HCT116 (cell line): ENCODE data around the gene BEND5. TPM values are rescaled to one million over a fixed set of nuclear protein-coding genes. Genes with fewer than 3 reads are reported as not detected.

Experiments
- ATAC-seq: fragments of 200-7000 bp; cut with Tn5 transposase; 2 replicates; pipeline ENCODE4 v1.9.1; 2020; ENCODE audit warnings: mild to moderate bottlenecking, moderate library complexity
- BruUV-seq: library from RNA; stranded (reverse); fragments of 400-500 nt; replicated peaks from 2 replicates; lab custom pipeline; 2021; lab: Mats Ljungman, UMichigan
- CTCF ChIA-PET: fragments of 300-600 bp; sonication (Branson Sonifier 250); formaldehyde crosslinking; loops from one replicate; lab custom pipeline; 2021; ENCODE audit warnings: antibody characterized with exemption; lab: Charles Lee
- POLR2A ChIA-PET: fragments of 300-600, 350-600 bp; sonication (Branson Sonifier 250); formaldehyde crosslinking; loops from one replicate; lab custom pipeline; 2021; ENCODE audit warnings: antibody characterized with exemption; lab: Charles Lee
- RAD21 ChIA-PET, 2 experiments: fragments of 300-600 bp; sonication (Branson Sonifier 250); formaldehyde crosslinking; loops; one replicate each; lab custom pipeline; 2023; ENCODE audit warnings: low total read pairs in 2 of 2; ENCODE audit not compliant: uncharacterized antibody in 2 of 2, unreplicated experiment in 2 of 2, low non-redundant PET in 1 of 2; lab: Charles Lee
- DNase-seq: peaks from one replicate; pipeline ENCODE4 v3.0.0-alpha.2; 2010; ENCODE audit warnings: low read depth, low spot score
- H2AFZ ChIP-seq: fragments of 200-600 bp; shearing (Covaris generic), sonication (generic); 2 replicates; pipeline ENCODE4 v1.6.1; 2017; ENCODE audit warnings: low read depth, mixed run types, mixed read lengths, antibody characterized with exemption, low read length; ENCODE audit not compliant: poor library complexity, severe bottlenecking
- H3K27ac ChIP-seq: 2 replicates; pipeline ENCODE4 v1.5.1; 2012; ENCODE audit warnings: low read depth, low read length
- H3K27me3 ChIP-seq: fragments of 200-600 bp; sonication (generic); 2 replicates; pipeline ENCODE4 v1.6.1; 2016; ENCODE audit warnings: mixed run types, low read length, mixed read lengths; ENCODE audit not compliant: insufficient read depth
- H3K36me3 ChIP-seq, 2 experiments: fragments of 200-500 bp in 1 of 2; fragments of 200-600 bp in 1 of 2; sonication (Bioruptor generic) in 1 of 2; sonication (generic) in 1 of 2; 2 replicates each; pipeline versions ENCODE4 v1.5.1 to v1.6.1; 2014 to 2016; ENCODE audit warnings: low read length in 2 of 2, inconsistent platforms in 1 of 2, mixed read lengths in 1 of 2, mixed run types in 1 of 2; ENCODE audit not compliant: insufficient read depth in 2 of 2, control insufficient read depth in 1 of 2
- H3K4me1 ChIP-seq, 2 experiments: fragments of 200-600 bp in 1 of 2; sonication (generic) in 1 of 2; 2 replicates each; pipeline versions ENCODE4 v1.5.1 to v1.6.1; 2012 to 2017; ENCODE audit warnings: low read length in 2 of 2, inconsistent platforms in 1 of 2, mild to moderate bottlenecking in 1 of 2, mixed read lengths in 1 of 2, mixed run types in 1 of 2, moderate library complexity in 1 of 2; ENCODE audit not compliant: insufficient read depth in 2 of 2, control insufficient read depth in 1 of 2
- H3K4me2 ChIP-seq: fragments of 200-600 bp; sonication (generic); 2 replicates; pipeline ENCODE4 v1.6.1; 2017; ENCODE audit warnings: mixed run types, low read length, mixed read lengths
- H3K4me3 ChIP-seq, 2 experiments: fragments of 200-600 bp in 1 of 2; sonication (generic) in 1 of 2; replicated peaks in 1 of 2; 2 replicates each; pipeline ENCODE4 v1.5.1; 2011 to 2016; ENCODE audit warnings: low read length in 2 of 2, control low read depth in 1 of 2, low read depth in 1 of 2, mild to moderate bottlenecking in 1 of 2, mixed read lengths in 1 of 2, mixed run types in 1 of 2
- H3K79me2 ChIP-seq: fragments of 200-600 bp; sonication (generic); 2 replicates; pipeline ENCODE4 v1.6.1; 2017; ENCODE audit warnings: mild to moderate bottlenecking, mixed run types, low read length, moderate library complexity, mixed read lengths; ENCODE audit not compliant: insufficient read depth
- H3K9ac ChIP-seq: fragments of 200-600 bp; sonication (generic); 2 replicates; pipeline ENCODE4 v1.6.1; 2016; ENCODE audit warnings: low read length, mixed read lengths
- H3K9me2 ChIP-seq: fragments of 200-600 bp; sonication (generic), shearing (Covaris generic); 2 replicates; pipeline ENCODE4 v1.6.1; 2017; ENCODE audit warnings: mixed run types, mild to moderate bottlenecking, moderate library complexity; ENCODE audit not compliant: insufficient read depth
- H3K9me3 ChIP-seq, 2 experiments: fragments of 200-500 bp in 1 of 2; fragments of 200-600 bp in 1 of 2; sonication (Bioruptor generic) in 1 of 2; sonication (generic) in 1 of 2; 2 replicates each; pipeline ENCODE4 v1.6.1; 2014 to 2017; ENCODE audit warnings: low read length in 2 of 2, mixed read lengths in 2 of 2, inconsistent platforms in 1 of 2, low read depth in 1 of 2, mild to moderate bottlenecking in 1 of 2, mixed run types in 1 of 2, moderate library complexity in 1 of 2; ENCODE audit not compliant: control insufficient read depth in 1 of 2, insufficient read depth in 1 of 2
- H4K20me1 ChIP-seq: fragments of 200-600 bp; sonication (generic), shearing (Covaris generic); 2 replicates; pipeline ENCODE4 v1.6.1; 2017; ENCODE audit warnings: mixed run types, mild to moderate bottlenecking, moderate library complexity; ENCODE audit not compliant: insufficient read depth
- EGR1 ChIP-seq: IDR thresholded peaks from 2 replicates; pipeline ENCODE4 v1.6.1; 2012; ENCODE audit warnings: low read depth
- EZH2 ChIP-seq: fragments of 200-600 bp; sonication (generic); IDR thresholded peaks from 2 replicates; pipeline ENCODE4 v1.6.1; 2017; ENCODE audit warnings: antibody characterized with exemption, mixed run types
- FOSL1 ChIP-seq: IDR thresholded peaks from 2 replicates; pipeline ENCODE4 v1.6.1; 2012; ENCODE audit warnings: low read depth
- JUND ChIP-seq: IDR thresholded peaks from 2 replicates; pipeline ENCODE4 v1.6.1; 2012
- MAX ChIP-seq: IDR thresholded peaks from 2 replicates; pipeline ENCODE4 v1.6.1; 2012
- RAD21 ChIP-seq: IDR thresholded peaks from 2 replicates; pipeline ENCODE4 v1.6.1; 2012; ENCODE audit warnings: low read depth, mild to moderate bottlenecking
- REST ChIP-seq: IDR thresholded peaks from 2 replicates; pipeline ENCODE4 v1.6.1; 2012; ENCODE audit warnings: low read depth
- SIN3A ChIP-seq: IDR thresholded peaks from 2 replicates; pipeline ENCODE4 v1.6.1; 2012; ENCODE audit warnings: low read depth
- SRF ChIP-seq: IDR thresholded peaks from 2 replicates; pipeline ENCODE4 v1.6.1; 2012; ENCODE audit warnings: low read depth
- TCF7L2 ChIP-seq: IDR thresholded peaks from 2 replicates; pipeline ENCODE4 v1.7.0; 2011; ENCODE audit warnings: borderline replicate concordance, inconsistent platforms; ENCODE audit not compliant: insufficient read depth, insufficient read length; ENCODE audit errors: extremely low read depth
- YY1 ChIP-seq: IDR thresholded peaks from 2 replicates; pipeline ENCODE4 v1.6.1; 2011; ENCODE audit warnings: low read length, low read depth, moderate library complexity, mild to moderate bottlenecking; ENCODE audit not compliant: insufficient replicate concordance; ENCODE audit errors: extremely low read depth
- ZFX ChIP-seq: fragments of 450-650 bp; IDR thresholded peaks from 2 replicates; pipeline ENCODE4 v1.6.1; 2017
- intact Hi-C: fragments of 100-400 bp; cut with micrococcal nuclease; formaldehyde crosslinking; loops from 2 replicates; pipeline ENCODE4 v1.10.0; 2022
- total RNA-seq: library from RNA; stranded (reverse); gene quantifications from one replicate; pipeline ENCODE4 v1.2.1, GENCODE V29; 2021; ENCODE audit not compliant: unreplicated experiment

The BEND5 gene
- total RNA-seq, 1 experiment from 2014 or later: not detected

- TF ChIP-seq REST (no peak), SIN3A (no peak), JUND (no peak), EZH2 (no peak), FOSL1 (no peak), ZFX (no peak), TCF7L2 (no peak)
Measured at GRCh38 chr1:48693180-48693579, 83.5 kb downstream of the BEND5 start (continued).

GRCh38 chr1:48692235-48692634 lies 84.5 kb downstream of the BEND5 start:
- no peak overlapping the region for H3K27ac ChIP-seq
- H3K27me3 ChIP-seq: peaks cover 38% of the 10 kb centered on the region
- no peak overlapping the region for H3K4me2 ChIP-seq
- ChIA-PET RAD21 (no interaction called here), CTCF (interaction anchor here (1.1 to 1.2 kb wide), 2 partner anchors 15 to 120 kb away, joined by 3 to 7 read pairs; no protein-coding TSS in a partner anchor), POLR2A (no interaction called here)
- H3K36me3 ChIP-seq: no peaks in the 10 kb centered on the region
- H2AFZ ChIP-seq: no peak overlapping the region
- H4K20me1 ChIP-seq: no peaks in the 10 kb centered on the region
- H3K79me2 ChIP-seq: no peaks in the 10 kb centered on the region
- H3K4me3 ChIP-seq: no peak overlapping the region
- H3K9me2 ChIP-seq: no peaks in the 10 kb centered on the region
- intact Hi-C loops: no loop called here
- ATAC-seq: no peak
- no TSS peak for BruUV-seq
- DNase-seq: no peak
- no peak overlapping the region for H3K9ac ChIP-seq
- H3K9me3 ChIP-seq: no peaks in the 10 kb centered on the region
- peaks cover 0 to 7% of the 10 kb centered on the region in 2 experiments; a peak in 2 of 4 replicates for H3K4me1 ChIP-seq
- no peak for TF ChIP-seq SIN3A
- TF ChIP-seq EGR1: no peak
- no peak for TF ChIP-seq JUND
- no peak for TF ChIP-seq MAX
- TF ChIP-seq RAD21: no peak
- no peak for TF ChIP-seq YY1
- no peak for TF ChIP-seq SRF
- TF ChIP-seq, all 23 proteins: peak for 0
